ENCODE results near the gene NSUN5. TPM values are rescaled to one million over a fixed set of nuclear protein-coding genes. Genes with fewer than 3 reads are reported as not detected.
"Not testable (repeated sequence)": the region's sequence is repeated elsewhere in the genome, so short reads cannot be mapped to it uniquely, and the experiment has no call there.

NSUN5 gene
- total RNA-seq, 1 donor from 2014 or later = 36.8 TPM

DNA sequence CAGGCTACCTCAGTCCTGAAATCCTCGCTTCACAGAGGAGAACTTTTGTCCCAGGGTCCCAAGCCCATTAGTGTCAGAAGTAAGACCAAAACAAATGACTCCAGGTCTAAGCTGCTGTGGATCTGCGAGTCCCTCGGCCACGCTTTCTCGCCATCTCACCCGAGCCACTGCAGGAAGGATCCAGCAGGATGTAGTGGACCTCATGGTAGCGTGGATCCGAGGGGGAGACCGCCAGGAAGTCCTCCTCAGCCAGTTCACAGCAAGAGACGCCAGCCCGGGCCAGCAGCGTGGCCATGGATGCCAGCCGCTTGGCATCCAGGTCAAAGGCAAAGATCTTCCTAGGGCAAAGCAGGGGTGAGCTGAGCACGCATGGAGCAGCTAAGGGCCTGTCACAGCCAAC, 4.6 kb downstream of the NSUN5 start:
- DNase-seq (ENCODE audit: low spot score, unreplicated experiment) = no peak
- TF ChIP-seq, protein P1, sequence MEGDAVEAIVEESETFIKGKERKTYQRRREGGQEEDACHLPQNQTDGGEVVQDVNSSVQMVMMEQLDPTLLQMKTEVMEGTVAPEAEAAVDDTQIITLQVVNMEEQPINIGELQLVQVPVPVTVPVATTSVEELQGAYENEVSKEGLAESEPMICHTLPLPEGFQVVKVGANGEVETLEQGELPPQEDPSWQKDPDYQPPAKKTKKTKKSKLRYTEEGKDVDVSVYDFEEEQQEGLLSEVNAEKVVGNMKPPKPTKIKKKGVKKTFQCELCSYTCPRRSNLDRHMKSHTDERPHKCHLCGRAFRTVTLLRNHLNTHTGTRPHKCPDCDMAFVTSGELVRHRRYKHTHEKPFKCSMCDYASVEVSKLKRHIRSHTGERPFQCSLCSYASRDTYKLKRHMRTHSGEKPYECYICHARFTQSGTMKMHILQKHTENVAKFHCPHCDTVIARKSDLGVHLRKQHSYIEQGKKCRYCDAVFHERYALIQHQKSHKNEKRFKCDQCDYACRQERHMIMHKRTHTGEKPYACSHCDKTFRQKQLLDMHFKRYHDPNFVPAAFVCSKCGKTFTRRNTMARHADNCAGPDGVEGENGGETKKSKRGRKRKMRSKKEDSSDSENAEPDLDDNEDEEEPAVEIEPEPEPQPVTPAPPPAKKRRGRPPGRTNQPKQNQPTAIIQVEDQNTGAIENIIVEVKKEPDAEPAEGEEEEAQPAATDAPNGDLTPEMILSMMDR (IDR thresholded peaks at IDR 0.05; ENCODE audit: unreplicated experiment) = no peak
- H3K4me1 Mint-ChIP-seq (ENCODE audit: low read depth) = peaks cover 13% of the 10 kb centered on the region
- H3K9me3 Mint-ChIP-seq (ENCODE audit: low read depth) = no peaks in the 10 kb centered on the region
- H3K36me3 Mint-ChIP-seq (ENCODE audit: insufficient read depth) = peaks cover 9% of the 10 kb centered on the region
- H3K27ac Mint-ChIP-seq = no peak overlapping the region
- no peak overlapping the region for H3K4me3 Mint-ChIP-seq (ENCODE audit: low read depth)
- no peaks in the 10 kb centered on the region for H3K27me3 Mint-ChIP-seq

DNA sequence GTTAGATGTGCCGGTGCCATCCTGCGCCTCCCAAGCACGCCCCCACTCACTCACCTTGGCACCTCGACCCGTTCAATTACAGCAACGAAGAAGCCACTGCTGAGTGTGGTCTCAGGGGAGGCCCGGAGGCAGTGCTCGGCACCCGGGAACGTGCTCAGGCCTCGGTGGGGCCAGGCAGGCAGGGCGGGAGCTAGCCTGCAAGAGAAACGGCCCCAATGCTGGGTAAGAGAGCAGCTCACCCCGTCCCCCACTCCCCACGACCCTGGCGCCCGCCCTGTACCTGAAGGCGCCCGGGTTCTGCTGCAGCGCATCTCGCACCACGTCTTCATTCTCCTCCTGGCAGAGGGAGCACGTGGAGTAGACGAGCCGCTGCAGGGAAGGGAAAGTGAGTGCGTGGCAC, 5.1 kb downstream of the NSUN5 start:
- no peak for DNase-seq (ENCODE audit: low spot score, unreplicated experiment)

DNA sequence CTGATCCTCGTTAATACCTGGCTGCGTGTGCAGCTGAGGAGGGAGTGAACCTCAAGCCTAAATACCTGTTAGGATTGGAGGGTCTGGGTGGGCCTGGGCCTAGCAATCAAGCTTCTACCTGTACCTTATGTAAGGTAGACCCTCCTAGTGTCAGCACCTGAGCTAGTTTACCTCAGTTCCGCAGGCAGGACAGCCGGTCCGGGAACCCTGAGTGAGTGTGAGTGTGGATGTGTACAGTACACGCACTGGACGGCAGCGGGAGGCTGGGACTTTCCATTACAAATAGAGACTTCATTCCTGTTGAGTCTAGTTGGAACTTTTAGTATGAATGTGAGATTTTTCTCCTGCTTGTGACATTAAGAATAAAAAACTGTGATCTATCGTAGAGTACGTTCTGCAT, 5.8 kb downstream of the NSUN5 start:
- DNase-seq (ENCODE audit: low spot score, unreplicated experiment); H3K4me1 Mint-ChIP-seq (ENCODE audit: low read depth); H3K36me3 Mint-ChIP-seq (ENCODE audit: insufficient read depth); H3K9me3 Mint-ChIP-seq (ENCODE audit: low read depth); H3K27me3 Mint-ChIP-seq; H3K27ac Mint-ChIP-seq; H3K4me3 Mint-ChIP-seq (ENCODE audit: low read depth): not testable (repeated sequence)

More for the DNA sequence above, 5.1 kb downstream of the NSUN5 start:
- peaks cover 12% of the 10 kb centered on the region for H3K4me1 Mint-ChIP-seq (ENCODE audit: low read depth)
- peaks cover 8% of the 10 kb centered on the region for H3K36me3 Mint-ChIP-seq (ENCODE audit: insufficient read depth)
- H3K27ac Mint-ChIP-seq = no peak overlapping the region
- no peaks in the 10 kb centered on the region for H3K9me3 Mint-ChIP-seq (ENCODE audit: low read depth)
- no peak overlapping the region for H3K4me3 Mint-ChIP-seq (ENCODE audit: low read depth)
- H3K27me3 Mint-ChIP-seq = no peaks in the 10 kb centered on the region
- TF ChIP-seq, protein P1 (IDR thresholded peaks at IDR 0.05; ENCODE audit: unreplicated experiment) = no peak

DNA sequence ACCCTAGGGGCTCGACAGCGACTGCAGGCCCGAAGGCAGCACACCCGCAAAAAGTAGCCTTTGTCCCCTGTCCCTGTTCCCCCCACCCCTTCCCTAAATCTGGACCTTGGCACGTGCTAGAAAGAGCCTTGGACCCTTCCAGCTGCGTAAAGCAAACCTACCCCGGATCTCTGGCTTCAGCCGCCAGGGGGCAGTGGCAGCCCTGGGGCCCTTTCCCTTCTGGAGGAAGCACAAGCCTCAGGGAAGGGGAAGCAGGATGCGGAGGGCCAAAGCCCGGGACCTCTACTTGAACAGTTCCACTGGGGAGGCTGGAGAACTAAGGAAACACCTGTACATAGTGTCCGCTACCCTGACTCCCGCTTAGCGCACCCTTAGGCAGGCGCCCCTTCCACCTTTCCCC, 7.5 kb downstream of the NSUN5 start:
- not testable (repeated sequence) for H3K27ac Mint-ChIP-seq; DNase-seq (ENCODE audit: low spot score, unreplicated experiment); H3K27me3 Mint-ChIP-seq; H3K4me3 Mint-ChIP-seq (ENCODE audit: low read depth); H3K36me3 Mint-ChIP-seq (ENCODE audit: insufficient read depth); H3K4me1 Mint-ChIP-seq (ENCODE audit: low read depth); H3K9me3 Mint-ChIP-seq (ENCODE audit: low read depth)
- TF ChIP-seq, protein P1 (IDR thresholded peaks at IDR 0.05; ENCODE audit: unreplicated experiment) = peak; percentile 15

DNA sequence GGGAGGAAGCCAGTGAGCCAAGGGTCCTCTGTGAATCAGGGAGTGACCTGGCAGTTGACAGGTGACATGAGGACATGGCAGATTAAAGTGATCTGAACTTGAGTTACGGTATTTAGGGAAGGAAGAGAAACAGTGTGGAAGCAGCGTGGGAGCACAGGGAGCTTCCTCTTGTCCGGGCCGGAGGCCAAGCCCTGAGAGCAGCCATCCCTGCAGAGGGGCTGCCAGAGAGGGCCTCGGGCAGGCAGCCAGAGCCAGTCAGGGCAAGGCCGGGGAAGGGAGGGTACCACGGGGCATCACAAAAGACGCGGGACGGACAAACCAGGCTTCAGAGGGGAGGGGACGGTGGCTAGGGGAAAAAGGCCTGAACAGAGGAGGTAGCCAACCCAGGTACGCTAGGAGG, 8.8 kb downstream of the NSUN5 start:
- H3K4me3 Mint-ChIP-seq (ENCODE audit: low read depth); H3K9me3 Mint-ChIP-seq (ENCODE audit: low read depth); DNase-seq (ENCODE audit: low spot score, unreplicated experiment); H3K36me3 Mint-ChIP-seq (ENCODE audit: insufficient read depth); H3K27ac Mint-ChIP-seq; H3K27me3 Mint-ChIP-seq; H3K4me1 Mint-ChIP-seq (ENCODE audit: low read depth): not testable (repeated sequence)

DNA sequence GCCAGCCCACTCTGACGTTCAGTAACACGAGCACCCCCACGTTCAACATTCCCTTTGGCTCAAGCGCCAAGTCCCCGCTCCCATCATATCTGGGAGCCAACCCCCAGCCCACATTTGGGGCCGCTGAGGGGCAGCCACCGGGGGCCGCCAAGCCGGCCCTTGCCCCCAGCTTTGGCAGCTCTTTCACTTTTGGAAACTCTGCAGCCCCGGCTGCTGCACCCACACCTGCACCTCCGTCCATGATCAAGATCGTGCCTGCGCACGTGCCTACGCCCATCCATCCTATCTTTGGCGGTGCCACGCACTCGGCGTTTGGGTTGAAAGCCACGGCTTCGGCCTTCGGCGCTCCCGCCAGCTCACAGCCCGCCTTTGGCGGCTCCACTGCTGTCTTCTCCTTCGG, 10.9 kb downstream of the NSUN5 start:
- H3K4me3 Mint-ChIP-seq (ENCODE audit: low read depth); H3K9me3 Mint-ChIP-seq (ENCODE audit: low read depth); H3K27me3 Mint-ChIP-seq; H3K27ac Mint-ChIP-seq; H3K36me3 Mint-ChIP-seq (ENCODE audit: insufficient read depth); DNase-seq (ENCODE audit: low spot score, unreplicated experiment); H3K4me1 Mint-ChIP-seq (ENCODE audit: low read depth): not testable (repeated sequence)

DNA sequence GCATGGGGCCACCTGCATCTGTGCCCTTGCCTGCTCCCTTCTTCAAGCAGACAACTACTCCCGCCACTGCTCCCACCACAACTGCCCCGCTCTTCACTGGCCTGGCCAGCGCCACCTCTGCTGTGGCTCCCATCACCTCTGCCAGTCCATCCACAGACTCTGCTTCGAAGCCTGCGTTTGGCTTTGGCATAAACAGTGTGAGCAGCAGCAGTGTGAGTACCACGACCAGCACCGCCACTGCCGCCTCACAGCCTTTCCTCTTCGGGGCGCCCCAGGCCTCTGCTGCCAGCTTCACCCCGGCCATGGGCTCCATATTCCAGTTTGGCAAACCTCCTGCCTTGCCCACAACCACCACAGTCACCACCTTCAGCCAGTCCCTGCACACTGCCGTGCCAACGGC, 11.4 kb downstream of the NSUN5 start:
- not testable (repeated sequence) for H3K4me3 Mint-ChIP-seq (ENCODE audit: low read depth); H3K9me3 Mint-ChIP-seq (ENCODE audit: low read depth); H3K27me3 Mint-ChIP-seq; DNase-seq (ENCODE audit: low spot score, unreplicated experiment); H3K4me1 Mint-ChIP-seq (ENCODE audit: low read depth); H3K36me3 Mint-ChIP-seq (ENCODE audit: insufficient read depth); H3K27ac Mint-ChIP-seq

DNA sequence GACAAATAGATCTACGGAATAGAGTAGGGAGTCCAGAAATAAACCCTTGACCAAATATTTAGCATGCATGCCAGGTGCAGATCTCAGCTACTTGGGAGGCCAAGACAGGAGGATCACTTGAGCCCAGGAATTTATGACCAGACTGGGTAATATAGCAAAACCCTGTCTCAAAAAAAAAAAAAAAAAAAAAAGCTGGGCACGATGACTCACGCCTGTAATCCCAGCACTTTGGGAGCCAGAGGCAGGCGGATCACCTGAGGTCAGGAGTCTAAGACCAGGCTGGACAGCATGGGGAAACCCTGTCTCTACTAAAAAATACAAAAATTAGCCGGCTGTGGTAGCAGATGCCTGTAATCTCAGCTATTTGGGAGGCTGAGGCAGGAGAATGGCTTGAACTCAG, 31.4 kb downstream of the NSUN5 start:
- H3K36me3 Mint-ChIP-seq (ENCODE audit: insufficient read depth); H3K27me3 Mint-ChIP-seq; H3K4me3 Mint-ChIP-seq (ENCODE audit: low read depth); H3K4me1 Mint-ChIP-seq (ENCODE audit: low read depth); DNase-seq (ENCODE audit: low spot score, unreplicated experiment); H3K27ac Mint-ChIP-seq; H3K9me3 Mint-ChIP-seq (ENCODE audit: low read depth): not testable (repeated sequence)

DNA sequence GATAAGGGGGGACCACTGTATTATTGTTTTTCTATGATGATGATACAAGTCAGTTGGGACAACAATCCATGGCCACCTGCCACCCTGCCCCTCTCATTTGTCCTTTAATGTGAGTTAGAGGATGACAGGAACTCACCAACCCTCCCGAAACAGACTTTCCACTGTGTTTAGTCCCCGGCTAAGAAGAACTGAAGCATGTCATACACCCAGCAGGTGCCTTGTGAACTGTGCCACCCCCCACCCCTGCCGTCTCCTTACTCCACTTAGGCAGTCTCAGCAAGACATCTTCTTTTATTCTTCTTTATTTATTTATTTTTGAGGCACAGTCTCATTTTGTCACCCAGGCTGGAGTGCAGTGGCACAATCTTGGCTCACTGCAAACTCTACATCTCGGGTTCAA, 40.8 kb downstream of the NSUN5 start:
- H3K36me3 Mint-ChIP-seq (ENCODE audit: insufficient read depth); H3K4me1 Mint-ChIP-seq (ENCODE audit: low read depth); H3K4me3 Mint-ChIP-seq (ENCODE audit: low read depth); H3K9me3 Mint-ChIP-seq (ENCODE audit: low read depth); DNase-seq (ENCODE audit: low spot score, unreplicated experiment); H3K27ac Mint-ChIP-seq; H3K27me3 Mint-ChIP-seq: not testable (repeated sequence)

DNA sequence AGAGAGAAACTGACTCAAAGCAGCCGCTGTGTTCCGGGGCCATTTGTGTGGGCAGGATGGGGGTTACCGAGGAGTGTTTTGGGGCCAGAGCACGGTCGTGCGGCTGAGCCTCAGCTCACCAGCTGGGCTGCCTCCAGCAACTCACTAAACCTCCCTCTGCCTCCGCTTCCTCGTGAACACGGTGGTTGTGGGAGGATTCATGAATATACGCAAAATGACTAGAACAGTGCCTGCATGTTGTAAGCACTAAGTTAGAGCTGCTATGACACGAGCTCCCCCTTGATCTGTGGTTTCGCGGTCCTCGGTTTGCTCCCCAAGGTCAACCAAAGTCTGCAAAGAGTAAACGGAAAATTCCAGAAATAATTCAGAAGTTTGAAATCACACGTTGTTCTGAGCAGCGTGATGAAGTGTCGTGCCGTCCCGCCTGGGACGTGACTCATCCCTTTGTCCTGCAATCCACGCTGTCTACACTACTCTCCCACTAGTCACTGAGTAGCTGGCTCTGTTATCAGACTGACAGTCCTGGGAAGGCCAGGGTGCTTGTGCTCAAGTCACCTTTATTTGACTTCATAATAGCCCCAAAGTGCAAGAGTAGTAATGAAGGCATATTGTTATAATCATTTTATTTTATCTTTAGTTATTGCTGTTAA, 41.8 kb downstream of the NSUN5 start:
- H3K27me3 Mint-ChIP-seq; DNase-seq (ENCODE audit: low spot score, unreplicated experiment); H3K27ac Mint-ChIP-seq; H3K4me3 Mint-ChIP-seq (ENCODE audit: low read depth); H3K4me1 Mint-ChIP-seq (ENCODE audit: low read depth); H3K36me3 Mint-ChIP-seq (ENCODE audit: insufficient read depth); H3K9me3 Mint-ChIP-seq (ENCODE audit: low read depth): not testable (repeated sequence)

DNA sequence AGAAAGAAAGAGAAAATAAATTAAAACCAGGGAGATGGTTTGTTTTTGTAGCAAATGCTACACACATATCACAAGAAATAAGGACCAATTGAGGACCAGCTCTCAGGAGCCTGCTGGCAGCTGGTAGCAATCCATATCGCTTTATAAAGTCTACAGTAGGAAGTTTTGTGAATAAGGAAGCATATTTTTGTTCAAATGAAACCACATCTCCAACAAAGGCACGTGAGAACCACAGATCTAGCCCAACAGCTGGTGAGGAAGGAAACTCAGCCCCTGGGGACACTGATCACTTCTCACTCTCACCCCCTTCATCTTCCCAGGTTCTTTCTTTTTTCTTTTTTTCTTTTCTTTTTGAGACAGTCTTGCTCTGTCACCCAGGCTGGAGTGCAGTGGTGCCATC, 46.2 kb downstream of the NSUN5 start:
- H3K27me3 Mint-ChIP-seq; H3K4me3 Mint-ChIP-seq (ENCODE audit: low read depth); DNase-seq (ENCODE audit: low spot score, unreplicated experiment); H3K9me3 Mint-ChIP-seq (ENCODE audit: low read depth); H3K27ac Mint-ChIP-seq; H3K4me1 Mint-ChIP-seq (ENCODE audit: low read depth); H3K36me3 Mint-ChIP-seq (ENCODE audit: insufficient read depth): not testable (repeated sequence)

All from progenitor cell of endocrine pancreas (in vitro differentiated cells).